HG02885 (cell line): ENCODE measurements around the gene GRIK2.

Experiments used
- ATAC-seq: cut with Tn5 transposase; IDR thresholded peaks from one replicate; pipeline ENCODE4 v1.9.1; 2021; ENCODE audit warnings: mild to moderate bottlenecking; ENCODE audit not compliant: unreplicated experiment, poor library complexity

GRIK2 gene

GRCh38 chr6:101689156-101689555 is 295.6 kb downstream of the GRIK2 start:
- no peak for ATAC-seq

- ATAC-seq = no peak
Measured at GRCh38 chr6:101689695-101690094, 296.2 kb downstream of the GRIK2 start.

GRCh38 chr6:101700655-101701054 is 307.1 kb downstream of the GRIK2 start:
- no peak for ATAC-seq

GRCh38 chr6:101703311-101703710 is 309.8 kb downstream of the GRIK2 start:
- ATAC-seq = no peak

- ATAC-seq = no peak
Measured at GRCh38 chr6:101705866-101706265, 312.4 kb downstream of the GRIK2 start.

GRCh38 chr6:101706576-101706975 is 313.1 kb downstream of the GRIK2 start:
- no peak for ATAC-seq

- no peak for ATAC-seq
Measured at GRCh38 chr6:101711518-101711917, 318.0 kb downstream of the GRIK2 start.

GRCh38 chr6:101716387-101716786 is 322.9 kb downstream of the GRIK2 start:
- no peak for ATAC-seq

- ATAC-seq = no peak
Measured at GRCh38 chr6:101716810-101717209, 323.3 kb downstream of the GRIK2 start.

GRCh38 chr6:101719521-101719920 is 326.0 kb downstream of the GRIK2 start:
- ATAC-seq = no peak

- no peak for ATAC-seq
Measured at GRCh38 chr6:101722471-101722870, 329.0 kb downstream of the GRIK2 start.

- no peak for ATAC-seq
Measured at GRCh38 chr6:101722991-101723579, 329.6 kb downstream of the GRIK2 start.

- ATAC-seq = no peak
Measured at GRCh38 chr6:101728388-101728787, 334.9 kb downstream of the GRIK2 start.

- ATAC-seq = no peak
Measured at GRCh38 chr6:101728956-101729355, 335.4 kb downstream of the GRIK2 start.

GRCh38 chr6:101730954-101731353 is 337.4 kb downstream of the GRIK2 start:
- no peak for ATAC-seq

- ATAC-seq = no peak
Measured at GRCh38 chr6:101733899-101734298, 340.4 kb downstream of the GRIK2 start.

GRCh38 chr6:101738481-101738880 is 345.0 kb downstream of the GRIK2 start:
- no peak for ATAC-seq

- ATAC-seq = no peak
Measured at GRCh38 chr6:101740631-101741030, 347.1 kb downstream of the GRIK2 start.

- no peak for ATAC-seq
Measured at GRCh38 chr6:101741474-101742171, 348.1 kb downstream of the GRIK2 start.

GRCh38 chr6:101747160-101747559 is 353.7 kb downstream of the GRIK2 start:
- no peak for ATAC-seq

GRCh38 chr6:101747716-101748115 is 354.2 kb downstream of the GRIK2 start:
- no peak for ATAC-seq

GRCh38 chr6:101755931-101756330 is 362.4 kb downstream of the GRIK2 start:
- ATAC-seq = no peak
